GM12878 (cell line): ENCODE measurements around the gene MRTFA. TPM values are rescaled to one million over a fixed set of nuclear protein-coding genes. Genes with fewer than 3 reads are reported as not detected.

Source experiments
- ATAC-seq: fragments of 200-7000 bp; cut with Tn5 transposase; 3 replicates; pipeline ENCODE4 v1.9.1; 2020; ENCODE audit warnings: mild to moderate bottlenecking, moderate library complexity
- BruUV-seq: library from RNA; stranded (reverse); fragments of 400-500 nt; replicated peaks from 2 replicates; lab custom pipeline; 2021; lab: Mats Ljungman, UMichigan
- CTCF ChIA-PET: fragments of 300-600 bp; sonication (Branson Sonifier 250); formaldehyde crosslinking; extraction: SDS; loops from one replicate; lab custom pipeline; 2021; ENCODE audit warnings: inconsistent platforms; lab: Yijun Ruan, JAX
- POLR2A ChIA-PET: fragments of 350-600 bp; formaldehyde crosslinking; extraction: SDS; loops from one replicate; lab custom pipeline; 2021; ENCODE audit warnings: inconsistent platforms; lab: Charles Lee
- RAD21 ChIA-PET: fragments of 300-600 bp; sonication (Branson Sonifier 250); formaldehyde crosslinking; loops from one replicate; lab custom pipeline; 2023; ENCODE audit warnings: antibody characterized with exemption; ENCODE audit not compliant: unreplicated experiment; lab: Charles Lee
- SMC1A ChIA-PET: fragments of 300-600 bp; sonication (Branson Sonifier 250); formaldehyde crosslinking; loops from one replicate; lab custom pipeline; 2023; ENCODE audit not compliant: unreplicated experiment, uncharacterized antibody; lab: Charles Lee
- DNase-seq: peaks from one replicate; pipeline ENCODE4 v3.0.0-alpha.2; 2011; ENCODE audit warnings: low read depth, low spot score
- FAIRE-seq: peaks from 3 replicates; lab custom pipeline; 2011; peaks lifted over from hg19 to GRCh38; lab: Jason Lieb, UNC
- H2AFZ ChIP-seq: 2 replicates; pipeline ENCODE4 v1.6.0; 2011; ENCODE audit warnings: low read depth, low read length, control low read depth; ENCODE audit not compliant: control insufficient read depth
- H3K27ac ChIP-seq: 2 replicates; pipeline ENCODE4 v1.5.1; 2011; ENCODE audit warnings: control low read depth; ENCODE audit not compliant: control insufficient read depth, insufficient read depth
- H3K27me3 ChIP-seq, 2 experiments: replicated peaks in 1 of 2; 2 replicates each; pipeline versions ENCODE4 v1.6.0 to v1.6.1; 2011; ENCODE audit warnings: low read length in 1 of 2; ENCODE audit not compliant: control insufficient read depth in 2 of 2, insufficient read depth in 2 of 2
- H3K36me3 ChIP-seq, 2 experiments: 2 replicates each; pipeline ENCODE4 v1.5.1; 2011; ENCODE audit warnings: low read length in 1 of 2; ENCODE audit not compliant: control insufficient read depth in 2 of 2, insufficient read depth in 2 of 2
- H3K4me1 ChIP-seq: 2 replicates; pipeline ENCODE4 v1.6.1; 2011; ENCODE audit warnings: mild to moderate bottlenecking, low read length, moderate library complexity, mixed read lengths; ENCODE audit not compliant: control insufficient read depth, insufficient read depth
- H3K4me2 ChIP-seq: 2 replicates; pipeline ENCODE4 v1.6.0; 2011; ENCODE audit warnings: control low read depth; ENCODE audit not compliant: control insufficient read depth, insufficient read depth
- H3K4me3 ChIP-seq: fragments of 200-600 bp; sonication (generic); 2 replicates; pipeline ENCODE4 v1.5.1; 2016
- H3K79me2 ChIP-seq: 2 replicates; pipeline ENCODE4 v1.6.0; 2011; ENCODE audit warnings: low read length; ENCODE audit not compliant: control insufficient read depth, insufficient read depth
- H3K9ac ChIP-seq: 2 replicates; pipeline ENCODE4 v1.8.0; 2011; ENCODE audit warnings: low read length, control low read depth, mixed read lengths; ENCODE audit not compliant: control insufficient read depth, insufficient read depth
- H3K9me3 ChIP-seq: replicated peaks from 3 replicates; pipeline ENCODE4 v1.5.1; 2011; ENCODE audit warnings: mild to moderate bottlenecking, low read length; ENCODE audit not compliant: control insufficient read depth, insufficient read depth
- H4K20me1 ChIP-seq: 2 replicates; pipeline ENCODE4 v1.6.0; 2011; ENCODE audit not compliant: control insufficient read depth, insufficient read depth
- HSF1 ChIP-seq: fragments of 150-350 bp; IDR thresholded peaks from 2 replicates; pipeline ENCODE4 v1.6.1; 2014; ENCODE audit warnings: mild to moderate bottlenecking, low read depth, low read length
- RELA ChIP-seq: fragments of 450-650 bp; IDR thresholded peaks from 2 replicates; pipeline ENCODE4 v1.8.0; 2014; ENCODE audit warnings: borderline replicate concordance; ENCODE audit not compliant: partially characterized antibody
- WGBS: methylation state at CpG from one replicate; pipeline ENCODE4 v1.1.6; 2016; ENCODE audit warnings: low lambda C conversion rate; ENCODE audit not compliant: insufficient replicate concordance, insufficient coverage; ENCODE audit errors: missing lambda C conversion rate; 5-methylcytosine and 5-hydroxymethylcytosine counted together
- in situ Hi-C: fragments of 300-500 bp; cut with MboI; formaldehyde crosslinking; loops from 9 replicates; pipeline ENCODE4 v1.14.3; 2018; ENCODE audit warnings: mixed read lengths
- intact Hi-C: fragments of 100-400 bp; cut with micrococcal nuclease; formaldehyde crosslinking; loops from one replicate; pipeline ENCODE4 v1.14.2; 2022; ENCODE audit not compliant: unreplicated experiment
- polyA plus RNA-seq, 11 experiments: library from polyadenylated mRNA; depleted of rRNA in 4 of 11; unstranded in 6 of 11; stranded (reverse) in 5 of 11; fragments of >200 nt; fragmentation: Nextera tagmentation in 4 of 11; fragmentation: Illumina TruSeq in 1 of 11; extraction: Ambion mirVana in 4 of 11; extraction: Trizol in 1 of 11; gene quantifications; 1 replicate in 1 of 11; 2 replicates in 10 of 11; pipeline versions ENCODE4 v1.2.1 to v1.2.3, GENCODE V29; 2011 to 2016; ENCODE audit warnings: inconsistent platforms in 2 of 11, missing spikeins in 2 of 11, low read depth in 1 of 11
- total RNA-seq, 4 experiments: library from RNA; depleted of rRNA in 3 of 4; stranded (reverse); fragments of >200 nt in 3 of 4; fragmentation: Illumina TruSeq in 1 of 4; extraction: Trizol in 1 of 4; gene quantifications; 2 replicates each; pipeline versions ENCODE4 v1.2.1 to v1.2.3, GENCODE V29; 2013 to 2021

Gene MRTFA
- total and polyA plus RNA-seq, 10 of the 15 experiments (the other 5 are each of a cell fraction or from before 2014, with no cell fraction given) = 2.0 to 63.9 (median 17.9) TPM

- H3K4me1 ChIP-seq = no peaks in the 10 kb centered on the region
- H3K9me3 ChIP-seq = no peaks in the 10 kb centered on the region
- no peak for TF ChIP-seq HSF1
- no peak overlapping the region for H2AFZ ChIP-seq
- ChIA-PET RAD21 (interaction anchor here (1.6 kb wide), 1 partner anchor 32 kb away, joined by 5 read pairs; no protein-coding TSS in a partner anchor), CTCF (interaction anchor here (1.2 kb wide), 1 partner anchor 32 kb away, joined by 10 read pairs; no protein-coding TSS in a partner anchor), SMC1A (interaction anchor here (1.2 to 1.8 kb wide), 3 partner anchors 15 to 44 kb away, joined by 4 to 5 read pairs (median 4); no protein-coding TSS in a partner anchor), POLR2A (interaction anchor here (0.8 kb wide), 1 partner anchor 16 kb away, joined by 3 read pairs; no protein-coding TSS in a partner anchor)
- no peak overlapping the region for H3K4me2 ChIP-seq
- intact Hi-C loops = no loop called here
- peaks cover 11% of the 10 kb centered on the region for H3K79me2 ChIP-seq
- no peak for ATAC-seq
- no peak overlapping the region for H3K4me3 ChIP-seq
- H3K27me3 ChIP-seq = no peaks in the 10 kb centered on the region
- FAIRE-seq = no peak
- H3K36me3 ChIP-seq = no peaks in the 10 kb centered on the region; a peak in 1 of 4 replicates
- BruUV-seq = no TSS peak
- H3K27ac ChIP-seq = no peak overlapping the region
- in situ Hi-C loops = no loop called here
- H4K20me1 ChIP-seq = no peaks in the 10 kb centered on the region
- no peak for DNase-seq
- no peak overlapping the region for H3K9ac ChIP-seq
Measured at GRCh38 chr22:40468616-40469015, 167.9 kb downstream of the MRTFA start.

DNA sequence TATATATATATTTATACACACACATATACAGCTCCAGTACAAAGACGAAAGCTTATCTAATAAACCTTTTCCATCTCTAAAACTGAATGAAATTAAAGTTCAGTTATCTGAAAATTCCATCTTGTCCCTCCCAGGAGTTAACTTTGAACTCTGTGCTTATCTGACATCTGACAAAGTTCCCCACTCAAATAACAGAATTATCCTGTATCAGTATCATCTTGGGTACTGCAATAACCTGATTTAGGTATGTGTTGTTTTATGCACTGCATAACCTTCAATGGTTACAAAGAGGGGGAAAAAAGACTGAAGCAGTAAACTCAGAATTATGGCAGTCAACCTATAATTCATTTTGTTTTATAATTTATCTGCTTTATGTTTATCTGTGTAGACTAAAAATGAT is 169.5 kb downstream of the MRTFA start:
- Histone ChIP-seq H3K79me2 (peaks cover 22% of the 10 kb centered on the region), H3K9ac (no peak overlapping the region), H3K36me3 (no peaks in the 10 kb centered on the region; a peak in 1 of 4 replicates), H3K4me1 (no peaks in the 10 kb centered on the region), H3K27me3 (no peaks in the 10 kb centered on the region), H3K4me2 (no peak overlapping the region), H4K20me1 (no peaks in the 10 kb centered on the region), H3K4me3 (no peak overlapping the region), H2AFZ (no peak overlapping the region), H3K9me3 (no peaks in the 10 kb centered on the region), H3K27ac (no peak overlapping the region)
- RAD21 ChIA-PET = no interaction called here
- POLR2A ChIA-PET = interaction anchor here (0.7 to 1.1 kb wide), 2 partner anchors 31 to 204 kb away, joined by 3 read pairs; no protein-coding TSS in a partner anchor
- 95% methylated on average over 1 of the region's 1 CpG for WGBS
- CTCF ChIA-PET = interaction anchor here (1.0 to 7.0 kb wide), 2 partner anchors 11 to 20 kb away, joined by 4 to 42 read pairs; no protein-coding TSS in a partner anchor
- SMC1A ChIA-PET = interaction anchor here (0.9 to 1.8 kb wide), 3 partner anchors 15 to 179 kb away, joined by 3 to 5 read pairs (median 4); no protein-coding TSS in a partner anchor
- no peak for DNase-seq
- intact Hi-C loops = no loop called here
- TF ChIP-seq RELA = no peak
- in situ Hi-C loops = no loop called here
- no peak for FAIRE-seq
- BruUV-seq = no TSS peak
- no peak for ATAC-seq
